SK-N-SH (cell line): ENCODE data around the gene SHISA2. TPM values are rescaled to one million over a fixed set of nuclear protein-coding genes. Genes with fewer than 3 reads are reported as not detected.
A peak's percentile ranks its signal among the peaks of the same experiment; 100 is the strongest.
"Not testable (repeated sequence)": the region's sequence is repeated elsewhere in the genome, so short reads cannot be mapped to it uniquely, and the experiment has no call there.

Experiments used
- CTCF ChIA-PET: fragments of 300-600, 350-600 bp; formaldehyde crosslinking; extraction: SDS; loops from one replicate; lab custom pipeline; 2021; lab: Yijun Ruan, JAX
- POLR2A ChIA-PET: fragments of 350-600 bp; sonication (Branson Sonifier 250); formaldehyde crosslinking; extraction: SDS; loops from one replicate; lab custom pipeline; 2020; ENCODE audit warnings: antibody characterized with exemption, inconsistent platforms; lab: Yijun Ruan, JAX
- DNase-seq: peaks from one replicate; pipeline ENCODE4 v3.0.0; 2012
- H2AFZ ChIP-seq: fragments of 200-600 bp; sonication (generic); 2 replicates; pipeline ENCODE4 v1.8.1; 2016; ENCODE audit warnings: antibody characterized with exemption, mild to moderate bottlenecking, low read depth
- H3F3A ChIP-seq: fragments of 200-600 bp; sonication (generic); replicated peaks from 2 replicates; pipeline ENCODE3; 2016; ENCODE audit warnings: antibody characterized with exemption, mild to moderate bottlenecking; ENCODE audit not compliant: insufficient read depth
- H3K27ac ChIP-seq, 2 experiments: fragments of 200-500 bp in 1 of 2; fragments of 200-600 bp in 1 of 2; sonication (Bioruptor generic) in 1 of 2; sonication (generic), shearing (Covaris generic) in 1 of 2; 2 replicates each; pipeline versions ENCODE4 v1.5.1 to v1.6.1; 2014 to 2016; ENCODE audit warnings: low read depth in 2 of 2, inconsistent platforms in 1 of 2, low read length in 1 of 2, mild to moderate bottlenecking in 1 of 2, mixed read lengths in 1 of 2
- H3K27me3 ChIP-seq: fragments of 200-600 bp; sonication (generic), shearing (Covaris generic); 2 replicates; pipeline ENCODE4 v1.6.1; 2016; ENCODE audit warnings: mixed run types; ENCODE audit not compliant: insufficient read depth
- H3K36me3 ChIP-seq, 2 experiments: fragments of 200-500 bp in 1 of 2; fragments of 200-600 bp in 1 of 2; sonication (Bioruptor generic) in 1 of 2; sonication (generic) in 1 of 2; replicated peaks in 1 of 2; 2 replicates each; pipeline versions ENCODE3 to v1.5.1; 2014 to 2016; ENCODE audit warnings: low read length in 1 of 2, mild to moderate bottlenecking in 1 of 2; ENCODE audit not compliant: insufficient read depth in 2 of 2, control insufficient read depth in 1 of 2
- H3K4me1 ChIP-seq, 2 experiments: fragments of 200-500 bp in 1 of 2; fragments of 200-600 bp in 1 of 2; sonication (Bioruptor generic) in 1 of 2; sonication (generic), shearing (Covaris generic) in 1 of 2; 2 replicates each; pipeline versions ENCODE4 v1.5.1 to v1.6.1; 2014 to 2016; ENCODE audit warnings: low read depth in 1 of 2, low read length in 1 of 2, mixed run types in 1 of 2; ENCODE audit not compliant: insufficient read depth in 2 of 2, control insufficient read depth in 1 of 2
- H3K4me2 ChIP-seq: fragments of 200-600 bp; sonication (generic), shearing (Covaris generic); 2 replicates; pipeline ENCODE4 v1.6.1; 2017; ENCODE audit warnings: mixed run types
- H3K4me3 ChIP-seq, 2 experiments: fragments of 200-500 bp in 1 of 2; fragments of 200-600 bp in 1 of 2; sonication (Bioruptor generic) in 1 of 2; sonication (generic), shearing (Covaris generic) in 1 of 2; 2 replicates each; pipeline versions ENCODE4 v1.5.1 to v1.8.1; 2014 to 2016; ENCODE audit warnings: low read depth in 2 of 2, inconsistent platforms in 1 of 2, low read length in 1 of 2, mild to moderate bottlenecking in 1 of 2, mixed read lengths in 1 of 2, moderate library complexity in 1 of 2
- H3K79me2 ChIP-seq: fragments of 200-600 bp; sonication (generic); 2 replicates; pipeline ENCODE4 v1.8.1; 2017; ENCODE audit warnings: mild to moderate bottlenecking; ENCODE audit not compliant: insufficient read depth
- H3K9ac ChIP-seq: fragments of 200-600 bp; sonication (generic); 2 replicates; pipeline ENCODE4 v1.6.1; 2017; ENCODE audit warnings: mixed run types
- H3K9me2 ChIP-seq: fragments of 200-600 bp; sonication (generic); 2 replicates; pipeline ENCODE4 v1.6.1; 2017; ENCODE audit warnings: mixed run types
- H3K9me3 ChIP-seq: fragments of 200-600 bp; sonication (generic); 2 replicates; pipeline ENCODE4 v1.6.1; 2017; ENCODE audit warnings: mixed run types, mild to moderate bottlenecking, moderate library complexity
- H4K20me1 ChIP-seq: fragments of 200-600 bp; sonication (generic); 2 replicates; pipeline ENCODE4 v1.6.1; 2017; ENCODE audit warnings: mild to moderate bottlenecking, mixed run types; ENCODE audit not compliant: insufficient read depth
- CTCF ChIP-seq: fragments of 200-600 bp; sonication (generic); IDR thresholded peaks from 2 replicates; pipeline ENCODE4 v1.6.1; 2017; ENCODE audit warnings: antibody characterized with exemption, mild to moderate bottlenecking, moderate library complexity
- FOSL2 ChIP-seq: IDR thresholded peaks from 2 replicates; pipeline ENCODE4 v1.4.0; 2012; ENCODE audit warnings: low read depth, mild to moderate bottlenecking, moderate library complexity, borderline replicate concordance
- JUND ChIP-seq: IDR thresholded peaks from 2 replicates; pipeline ENCODE4 v1.4.0; 2012
- MEF2A ChIP-seq: IDR thresholded peaks from 2 replicates; pipeline ENCODE4 v1.4.0; 2012; ENCODE audit warnings: low read depth, borderline replicate concordance
- NRF1 ChIP-seq: IDR thresholded peaks from 2 replicates; pipeline ENCODE4 v1.6.1; 2012; ENCODE audit warnings: low read depth, mild to moderate bottlenecking, low read length
- RAD21 ChIP-seq: IDR thresholded peaks from 2 replicates; pipeline ENCODE4 v1.6.1; 2012; ENCODE audit warnings: mild to moderate bottlenecking, low read length
- SMC3 ChIP-seq: IDR thresholded peaks from 2 replicates; pipeline ENCODE4 v1.6.1; 2012; ENCODE audit warnings: low read depth, low read length, improper control_type of control experiment
- USF1 ChIP-seq: IDR thresholded peaks from 2 replicates; pipeline ENCODE4 v1.4.0; 2012; ENCODE audit warnings: low read depth, borderline replicate concordance
- YY1 ChIP-seq: IDR thresholded peaks from 2 replicates; pipeline ENCODE4 v1.4.0; 2012; ENCODE audit warnings: low read depth, mild to moderate bottlenecking
- WGBS: methylation state at CpG from one replicate; pipeline ENCODE4 v1.1.6; 2017; ENCODE audit warnings: low lambda C conversion rate; 5-methylcytosine and 5-hydroxymethylcytosine counted together
- polyA plus RNA-seq, 3 experiments: library from polyadenylated mRNA; depleted of rRNA; stranded (reverse); fragments of >200 nt; gene quantifications; 2 replicates each; pipeline ENCODE4 v1.2.3, GENCODE V29; 2012

The SHISA2 gene
- polyA plus RNA-seq, 1 of the 3 experiments (the other 2 are of a cell fraction), result not detected

- H4K20me1 ChIP-seq, H3K79me2 ChIP-seq, H3F3A ChIP-seq, H3K36me3 ChIP-seq, H3K9me3 ChIP-seq, H3K9ac ChIP-seq, DNase-seq, H3K4me2 ChIP-seq, H3K4me3 ChIP-seq, H3K27me3 ChIP-seq, H3K27ac ChIP-seq, POLR2A ChIA-PET, H3K9me2 ChIP-seq, H2AFZ ChIP-seq, H3K4me1 ChIP-seq: not testable (repeated sequence)
- TF ChIP-seq CTCF, result peak; percentile 53
- 10% methylated on average over 5 of the region's 7 CpGs for WGBS
- CTCF ChIA-PET, result interaction anchor here (8.2 kb wide), 1 partner anchor 496 kb away, joined by 97 read pairs; no protein-coding TSS in a partner anchor
These were observed 20.5 kb upstream of the SHISA2 start for GRCh38 chr13:26072335-26072734.

GRCh38 chr13:26071691-26072090 is 19.9 kb upstream of the SHISA2 start:
- no peak overlapping the region for H3K27ac ChIP-seq
- POLR2A ChIA-PET, result no interaction called here
- H3K4me3 ChIP-seq, result no peak overlapping the region
- H3K79me2 ChIP-seq, result no peaks in the 10 kb centered on the region
- no peaks in the 10 kb centered on the region for H3K9me2 ChIP-seq
- H2AFZ ChIP-seq, result no peak overlapping the region
- no peaks in the 10 kb centered on the region for H4K20me1 ChIP-seq
- no peak overlapping the region for H3K4me2 ChIP-seq
- TF ChIP-seq YY1 (no peak), MEF2A (no peak), JUND (no peak), FOSL2 (no peak), NRF1 (no peak), USF1 (no peak), RAD21 (no peak), SMC3 (no peak), CTCF (no peak)
- H3F3A ChIP-seq, result no peaks in the 10 kb centered on the region
- no peaks in the 10 kb centered on the region for H3K27me3 ChIP-seq
- no peak for DNase-seq
- WGBS, result 44% methylated on average over 2 of the region's 2 CpGs
- H3K9ac ChIP-seq, result no peak overlapping the region
- H3K36me3 ChIP-seq, result no peaks in the 10 kb centered on the region
- H3K9me3 ChIP-seq, result no peaks in the 10 kb centered on the region
- H3K4me1 ChIP-seq, result no peaks in the 10 kb centered on the region
- CTCF ChIA-PET, result interaction anchor here (1.1 to 8.2 kb wide), 4 partner anchors 10 to 495 kb away, joined by 3 to 97 read pairs (median 5); no protein-coding TSS in a partner anchor

GRCh38 chr13:26069642-26070041 is 17.8 kb upstream of the SHISA2 start:
- H3K79me2 ChIP-seq, H3K4me2 ChIP-seq, H3K9me3 ChIP-seq, H3K9me2 ChIP-seq, H3K27me3 ChIP-seq, H3K4me3 ChIP-seq, H3K27ac ChIP-seq, H3F3A ChIP-seq, H4K20me1 ChIP-seq, DNase-seq, H3K4me1 ChIP-seq, POLR2A ChIA-PET, H3K36me3 ChIP-seq, H2AFZ ChIP-seq, H3K9ac ChIP-seq: not testable (repeated sequence)
- WGBS, result 31% methylated on average over 8 of the region's 8 CpGs
- CTCF ChIA-PET, result interaction anchor here (8.2 kb wide), 1 partner anchor 493 kb away, joined by 97 read pairs; no protein-coding TSS in a partner anchor

- H3K9me2 ChIP-seq, H3K27ac ChIP-seq, H3K36me3 ChIP-seq, H2AFZ ChIP-seq, DNase-seq, H3K4me1 ChIP-seq, POLR2A ChIA-PET, H3K4me3 ChIP-seq, H3F3A ChIP-seq, H4K20me1 ChIP-seq, H3K27me3 ChIP-seq, H3K9ac ChIP-seq, H3K9me3 ChIP-seq, H3K79me2 ChIP-seq, H3K4me2 ChIP-seq: not testable (repeated sequence)
- 56% methylated on average over 2 of the region's 2 CpGs for WGBS
- CTCF ChIA-PET, result interaction anchor here (1.2 to 8.2 kb wide), 2 partner anchors 492 to 558 kb away, joined by 3 to 97 read pairs; no protein-coding TSS in a partner anchor
These were observed 16.6 kb upstream of the SHISA2 start for GRCh38 chr13:26068372-26068771.
